A673 (cell line): ENCODE measurements around the gene ITPR3. TPM values are rescaled to one million over a fixed set of nuclear protein-coding genes. Genes with fewer than 3 reads are reported as not detected.
A peak's percentile ranks its signal among the peaks of the same experiment; 100 is the strongest.

Experiments
- BruUV-seq: library from RNA; stranded (reverse); fragments of 400-500 nt; replicated peaks from 2 replicates; lab custom pipeline; 2021; lab: Mats Ljungman, UMichigan
- CTCF ChIA-PET: fragments of 300-600 bp; sonication (Branson Sonifier 250); formaldehyde crosslinking; loops from one replicate; lab custom pipeline; 2022; ENCODE audit warnings: antibody characterized with exemption; lab: Charles Lee
- POLR2A ChIA-PET: fragments of 300-600 bp; sonication (Branson Sonifier 250); formaldehyde crosslinking; loops from one replicate; lab custom pipeline; 2022; ENCODE audit warnings: antibody characterized with exemption; ENCODE audit not compliant: low non-redundant PET; lab: Charles Lee
- DNase-seq: peaks from one replicate; pipeline ENCODE4 v3.0.0-alpha.2; 2015; ENCODE audit warnings: low spot score
- H3K27ac ChIP-seq: fragments of 200-600 bp; sonication (generic); 2 replicates; pipeline ENCODE4 v1.5.1; 2016; ENCODE audit warnings: mixed run types, low read depth, mild to moderate bottlenecking, mixed read lengths, antibody characterized with exemption, low read length; ENCODE audit not compliant: poor library complexity, severe bottlenecking
- H3K27me3 ChIP-seq: fragments of 200-600 bp; sonication (generic); replicated peaks from 2 replicates; pipeline ENCODE4 v1.6.1; 2017; ENCODE audit warnings: mixed run types, low read depth, mild to moderate bottlenecking, mixed read lengths, antibody characterized with exemption, low read length; ENCODE audit not compliant: insufficient read depth, poor library complexity
- H3K36me3 ChIP-seq: fragments of 200-600 bp; sonication (generic); 2 replicates; pipeline ENCODE4 v1.6.1; 2016; ENCODE audit warnings: mixed run types, mild to moderate bottlenecking, mixed read lengths, antibody characterized with exemption, low read length; ENCODE audit not compliant: insufficient read depth, poor library complexity, severe bottlenecking
- H3K4me1 ChIP-seq: fragments of 200-600 bp; sonication (generic); 2 replicates; pipeline ENCODE4 v1.6.1; 2017; ENCODE audit warnings: mixed run types, mild to moderate bottlenecking, mixed read lengths, antibody characterized with exemption, low read length; ENCODE audit not compliant: insufficient read depth, poor library complexity, severe bottlenecking
- H3K4me3 ChIP-seq: fragments of 200-600 bp; sonication (generic); 2 replicates; pipeline ENCODE4 v1.5.1; 2016; ENCODE audit warnings: low read depth, mixed run types, mild to moderate bottlenecking, mixed read lengths, low read length; ENCODE audit not compliant: poor library complexity, severe bottlenecking
- H3K9me3 ChIP-seq: fragments of 200-600 bp; sonication (generic); 2 replicates; pipeline ENCODE4 v1.6.1; 2016; ENCODE audit warnings: mixed run types, low read depth, mild to moderate bottlenecking, mixed read lengths, antibody characterized with exemption, low read length; ENCODE audit not compliant: poor library complexity, severe bottlenecking
- CTCF ChIP-seq: fragments of 300-800, 200-600 bp; sonication (generic); conservative IDR thresholded peaks from 2 replicates; pipeline ENCODE4 v1.5.1; 2017; ENCODE audit warnings: low read depth, mild to moderate bottlenecking, antibody characterized with exemption, low read length, moderate library complexity, mixed read lengths
- EZH2 ChIP-seq: fragments of 200-600 bp; sonication (generic); IDR thresholded peaks from 2 replicates; pipeline ENCODE4 v1.6.1; 2017; ENCODE audit warnings: borderline replicate concordance, low read depth, mild to moderate bottlenecking, mixed read lengths, antibody characterized with exemption, low read length; ENCODE audit not compliant: poor library complexity, severe bottlenecking
- intact Hi-C: fragments of 100-400 bp; cut with micrococcal nuclease; formaldehyde crosslinking; loops from one replicate; pipeline ENCODE4 v1.10.0; 2022; ENCODE audit not compliant: unreplicated experiment
- total RNA-seq: library from RNA; stranded (reverse); gene quantifications from 2 replicates; pipeline ENCODE4 v1.2.3, GENCODE V29; 2021

Gene ITPR3
- total RNA-seq, 1 experiment from 2014 or later, result 27.8 TPM

DNA sequence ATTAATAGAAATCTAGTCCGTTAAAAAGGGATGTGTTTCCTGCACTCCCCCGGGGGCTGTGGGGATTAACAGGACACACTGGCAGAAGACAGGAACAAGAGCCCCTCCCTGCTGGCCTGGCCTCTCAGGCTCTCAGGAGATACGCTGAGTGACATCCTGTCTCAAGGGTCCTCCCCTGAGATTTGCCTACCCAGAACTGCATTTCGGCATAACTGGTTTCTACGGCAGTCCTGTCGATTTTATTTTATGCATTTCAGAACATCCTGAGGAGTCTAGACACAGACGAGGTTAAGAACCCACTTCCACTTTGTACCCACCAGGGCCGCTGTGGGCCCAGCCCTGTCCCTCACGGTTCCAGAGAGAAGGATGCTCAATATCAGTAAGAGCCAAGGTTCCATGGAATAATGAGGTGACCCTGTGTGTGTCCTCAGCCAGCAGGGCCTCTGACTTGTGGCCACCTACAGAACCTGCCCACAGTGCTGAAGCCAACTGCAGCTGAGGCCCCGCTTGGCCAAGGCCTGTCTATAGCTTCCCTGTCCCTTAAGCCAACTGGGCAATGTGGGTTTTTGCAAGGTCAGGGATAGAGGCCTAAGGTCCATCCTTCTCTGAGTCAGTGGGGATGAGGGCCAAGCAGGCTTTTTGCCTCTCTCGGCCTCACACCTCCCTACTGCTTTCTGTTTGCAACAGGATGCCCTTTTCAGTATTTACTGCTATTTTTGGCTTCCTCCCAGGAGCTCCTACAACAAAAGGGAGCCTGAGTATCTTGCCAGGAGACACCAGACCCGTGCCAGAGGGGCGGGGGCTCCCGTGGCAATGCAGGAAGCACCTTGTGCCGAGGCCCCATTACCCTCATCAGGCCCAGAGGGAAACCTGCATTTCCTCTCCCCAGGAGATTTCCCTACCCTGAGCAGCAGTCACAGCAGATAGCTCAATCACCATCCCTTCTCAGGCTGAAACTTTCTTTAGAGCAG lies 75.7 kb downstream of the ITPR3 start:
- Histone ChIP-seq H3K27ac (peak overlapping the region; percentile 89), H3K4me3 (no peak overlapping the region), H3K36me3 (peaks cover 53% of the 10 kb centered on the region), H3K9me3 (no peaks in the 10 kb centered on the region), H3K27me3 (no peaks in the 10 kb centered on the region), H3K4me1 (peaks cover 64% of the 10 kb centered on the region)
- no peak for TF ChIP-seq EZH2
- no peak for TF ChIP-seq CTCF
- BruUV-seq, result no TSS peak
- ChIA-PET POLR2A (no interaction called here), CTCF (interaction anchor here (0.5 to 1.0 kb wide), 2 partner anchors 14 to 467 kb away, joined by 4 to 5 read pairs; partner anchors contain the start of gene UQCC2)
- peak; percentile 94 for DNase-seq
- intact Hi-C loops, result loop anchor here (2.0 kb wide), 1 partner anchor 76 kb away; the partner anchor contains the start of gene ITPR3

GRCh38 chr6:33697845-33698244 lies 76.7 kb downstream of the ITPR3 start:
- no peak for DNase-seq
- Histone ChIP-seq H3K27ac (peak overlapping the region; percentile 89), H3K9me3 (no peaks in the 10 kb centered on the region), H3K4me3 (no peak overlapping the region), H3K36me3 (peaks cover 43% of the 10 kb centered on the region), H3K27me3 (no peaks in the 10 kb centered on the region), H3K4me1 (peaks cover 64% of the 10 kb centered on the region)
- TF ChIP-seq EZH2 (no peak), CTCF (no peak)
- CTCF ChIA-PET, result interaction anchor here (0.5 to 1.0 kb wide), 2 partner anchors 13 to 500 kb away, joined by 5 to 6 read pairs; partner anchors contain the start of gene UQCC2
- intact Hi-C loops, result loop anchor here (2.0 kb wide), 1 partner anchor 77 kb away; the partner anchor contains the start of gene ITPR3
- BruUV-seq, result no TSS peak
- POLR2A ChIA-PET, result no interaction called here

GRCh38 chr6:33698494-33698893 lies 77.4 kb downstream of the ITPR3 start:
- TF ChIP-seq EZH2 (no peak), CTCF (no peak)
- no peaks in the 10 kb centered on the region for H3K9me3 ChIP-seq
- no peaks in the 10 kb centered on the region for H3K27me3 ChIP-seq
- ChIA-PET CTCF (no interaction called here), POLR2A (no interaction called here)
- peaks cover 36% of the 10 kb centered on the region for H3K36me3 ChIP-seq
- H3K27ac ChIP-seq, result peak overlapping the region; percentile 89
- DNase-seq, result no peak
- no peak overlapping the region for H3K4me3 ChIP-seq
- intact Hi-C loops, result no loop called here
- H3K4me1 ChIP-seq, result peaks cover 64% of the 10 kb centered on the region
- no TSS peak for BruUV-seq
